Right renal cortex interstitium (tissue), 3 donors: ENCODE results near the gene YTHDC1. TPM values are rescaled to one million over a fixed set of nuclear protein-coding genes. Genes with fewer than 3 reads are reported as not detected.
A peak's percentile ranks its signal among the peaks of the same experiment; 100 is the strongest.
"Not testable (repeated sequence)": the region's sequence is repeated elsewhere in the genome, so short reads cannot be mapped to it uniquely, and the experiment has no call there.

ENCODE experiments used
- DNase-seq, 3 donors: peaks; one replicate each; pipeline ENCODE4 v3.0.0-alpha.2; 2013; ENCODE audit warnings: low read depth in 3 of 3, low spot score in 2 of 3
- polyA plus RNA-seq, 3 donors: library from polyadenylated mRNA; unstranded; fragments of 120-200 nt; gene quantifications; one replicate each; pipeline ENCODE4 v1.2.1, GENCODE V29; 2013; ENCODE audit not compliant: insufficient read length in 3 of 3

YTHDC1 gene
- polyA plus RNA-seq, 3 donors: 175 to 187 (median 181) TPM

DNA sequence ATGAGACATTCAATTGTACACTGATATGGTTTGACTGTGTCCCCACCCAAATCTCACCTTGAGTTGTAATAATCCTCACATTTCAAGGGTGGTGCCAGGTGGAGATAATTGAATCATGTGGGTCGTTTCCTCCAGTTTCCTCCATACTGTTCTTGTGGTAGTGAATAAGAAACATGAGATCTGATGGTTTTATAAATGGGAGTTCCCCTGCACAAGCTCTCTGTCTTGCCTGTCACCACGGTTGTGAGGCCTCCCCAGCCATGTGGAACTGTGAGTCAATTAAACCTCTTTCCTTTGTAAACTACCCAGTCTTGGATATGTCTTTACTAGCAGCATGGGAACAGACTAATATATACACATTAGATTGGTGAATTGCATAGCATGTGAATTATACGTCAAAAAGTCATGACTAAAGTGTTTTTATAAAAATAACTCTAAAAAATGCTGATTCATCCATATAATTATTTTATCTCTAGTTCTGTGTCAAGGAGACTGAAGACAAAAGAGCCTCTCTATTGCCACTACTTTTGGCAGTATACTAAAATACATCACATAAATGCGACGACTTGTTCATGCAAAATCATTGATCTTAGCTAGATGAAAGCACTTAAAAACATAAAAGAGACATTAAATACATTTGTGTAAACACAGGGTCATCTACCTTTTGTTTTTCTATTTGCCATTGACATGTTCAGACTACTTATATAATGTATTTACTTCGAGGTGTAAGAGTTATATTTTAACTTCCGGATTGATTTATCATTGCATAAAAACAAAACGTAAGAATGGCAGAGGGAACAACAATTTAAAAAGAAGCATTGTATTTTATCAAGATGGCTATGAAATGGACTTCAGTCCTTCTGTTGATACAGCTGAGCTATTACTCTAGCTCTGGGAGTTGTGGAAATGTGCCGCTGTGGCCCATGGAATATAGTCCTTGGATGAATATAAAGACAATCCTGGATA, 50.1 kb downstream of the YTHDC1 start:
- no peak for DNase-seq

DNA sequence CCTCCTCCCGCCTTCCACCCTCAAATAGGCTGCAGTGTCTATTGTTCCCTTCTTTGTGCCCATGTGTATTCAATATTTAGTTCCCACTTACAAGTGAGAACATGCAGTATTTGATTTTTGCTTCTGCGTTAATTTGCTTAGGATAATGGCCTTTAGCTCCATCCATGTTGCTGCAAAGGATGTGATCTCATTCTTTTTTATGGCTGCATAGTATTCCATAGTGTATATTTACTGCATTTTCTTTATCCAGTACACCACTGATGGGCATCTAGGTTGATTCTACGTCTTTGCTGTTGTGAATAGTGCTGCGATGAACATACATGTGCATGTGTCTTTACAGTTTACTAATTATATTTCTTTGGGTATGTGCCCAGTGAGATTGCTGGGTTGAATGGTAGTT, 52.8 kb downstream of the YTHDC1 start:
- DNase-seq: no peak

DNA sequence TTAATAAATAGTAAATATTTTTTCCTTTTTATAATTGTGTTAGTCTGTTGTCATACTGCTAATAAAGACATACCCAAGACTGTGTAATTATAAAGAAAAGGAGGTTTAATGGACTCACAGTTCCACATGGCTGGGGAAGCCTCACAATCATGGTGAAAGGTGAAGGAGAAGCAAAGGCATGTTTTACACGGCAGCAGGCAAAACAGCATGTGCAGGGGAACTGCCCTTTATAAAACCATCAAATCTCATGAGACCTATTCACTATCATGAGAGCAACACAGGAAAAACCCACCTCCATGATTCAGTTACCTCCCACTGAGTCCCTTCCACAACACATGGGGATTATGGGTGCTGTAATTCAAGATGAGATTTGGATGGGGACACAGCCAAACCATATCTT, 58.6 kb downstream of the YTHDC1 start:
- DNase-seq: no peak

DNA sequence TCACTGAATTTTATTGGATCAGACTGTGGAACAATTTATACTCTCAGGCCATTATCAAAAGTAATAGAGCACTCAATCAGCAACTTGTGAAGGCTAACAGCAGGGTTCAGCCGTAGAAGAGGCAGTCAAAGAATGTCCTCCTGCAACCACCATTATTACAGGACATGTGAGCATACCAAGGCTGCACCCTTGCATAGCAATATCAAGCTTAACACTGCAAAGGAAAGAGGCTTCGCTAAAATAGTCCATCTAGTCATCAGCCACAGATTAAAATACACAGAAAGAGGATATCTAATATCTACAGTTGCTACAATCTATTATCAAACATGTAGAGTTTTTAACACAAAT, 61.5 kb downstream of the YTHDC1 start:
- DNase-seq: no peak

DNA sequence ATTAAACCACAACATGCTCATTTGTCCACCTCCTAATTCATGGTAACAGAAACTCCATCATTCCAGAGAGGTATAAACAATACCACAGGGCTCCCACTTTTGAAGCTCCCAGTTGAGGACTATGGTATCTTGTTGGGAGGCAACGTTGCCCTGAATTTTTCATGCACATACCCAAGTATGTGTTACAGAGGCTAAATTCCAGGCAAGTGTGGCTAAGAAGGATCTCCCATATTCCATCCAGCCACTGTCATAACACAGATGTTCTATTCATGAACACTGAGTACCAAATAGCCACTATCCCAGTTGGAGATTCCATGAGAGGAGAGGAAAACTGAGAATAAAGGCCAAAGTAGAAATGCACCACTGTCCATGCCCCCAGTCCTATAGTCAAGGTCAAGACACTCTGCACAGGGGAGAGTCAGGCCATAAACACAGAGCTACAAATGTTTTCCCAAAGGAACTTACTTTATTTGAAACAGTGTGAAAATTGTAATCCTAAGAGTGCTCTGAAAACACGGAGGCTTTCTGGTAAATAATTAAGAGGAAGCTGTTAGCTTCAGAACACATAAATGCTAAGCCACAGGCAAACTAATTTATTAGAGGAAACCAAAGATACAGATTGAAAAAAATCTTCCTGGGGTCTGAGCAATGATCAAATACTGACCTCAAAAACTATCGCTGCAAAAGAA, 62.0 kb downstream of the YTHDC1 start:
- no peak for DNase-seq

DNA sequence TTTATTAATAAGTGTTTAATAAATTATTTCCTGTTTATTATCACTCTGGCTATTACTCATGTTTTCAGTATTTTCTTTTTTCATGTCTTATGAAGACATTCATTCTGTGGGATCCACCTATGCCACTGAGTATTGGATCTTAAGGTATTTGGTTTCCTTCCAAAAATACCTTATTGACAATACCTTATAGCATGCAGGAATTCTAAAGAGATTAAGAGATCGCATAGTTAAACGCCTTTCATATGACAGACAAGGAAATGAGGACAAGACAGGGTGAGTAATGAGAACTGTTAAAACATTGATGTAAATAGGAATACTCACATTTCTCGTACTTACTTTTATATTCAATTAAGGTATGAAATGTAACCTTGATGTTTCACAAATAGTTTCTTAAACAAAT, 66.2 kb downstream of the YTHDC1 start:
- no peak for DNase-seq

DNA sequence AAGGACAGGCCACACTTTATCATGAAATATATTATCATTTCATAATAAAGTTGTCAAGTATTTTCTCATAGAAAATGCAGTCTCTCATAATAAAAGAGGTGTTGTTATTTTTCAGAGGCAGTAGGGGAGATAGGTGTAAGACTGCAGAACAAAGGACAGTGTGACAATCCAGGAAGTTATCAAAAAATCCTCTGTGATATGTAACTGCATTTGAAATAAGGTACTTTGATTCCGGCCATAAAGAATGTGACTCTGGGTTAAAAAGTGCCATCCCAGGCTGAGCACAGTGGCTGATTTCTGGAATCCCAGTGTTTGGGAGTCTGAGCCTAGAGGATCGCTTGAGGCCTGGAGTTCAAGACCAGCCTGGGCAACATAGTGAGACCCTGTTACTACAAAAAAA, 66.8 kb downstream of the YTHDC1 start:
- DNase-seq: no peak

DNA sequence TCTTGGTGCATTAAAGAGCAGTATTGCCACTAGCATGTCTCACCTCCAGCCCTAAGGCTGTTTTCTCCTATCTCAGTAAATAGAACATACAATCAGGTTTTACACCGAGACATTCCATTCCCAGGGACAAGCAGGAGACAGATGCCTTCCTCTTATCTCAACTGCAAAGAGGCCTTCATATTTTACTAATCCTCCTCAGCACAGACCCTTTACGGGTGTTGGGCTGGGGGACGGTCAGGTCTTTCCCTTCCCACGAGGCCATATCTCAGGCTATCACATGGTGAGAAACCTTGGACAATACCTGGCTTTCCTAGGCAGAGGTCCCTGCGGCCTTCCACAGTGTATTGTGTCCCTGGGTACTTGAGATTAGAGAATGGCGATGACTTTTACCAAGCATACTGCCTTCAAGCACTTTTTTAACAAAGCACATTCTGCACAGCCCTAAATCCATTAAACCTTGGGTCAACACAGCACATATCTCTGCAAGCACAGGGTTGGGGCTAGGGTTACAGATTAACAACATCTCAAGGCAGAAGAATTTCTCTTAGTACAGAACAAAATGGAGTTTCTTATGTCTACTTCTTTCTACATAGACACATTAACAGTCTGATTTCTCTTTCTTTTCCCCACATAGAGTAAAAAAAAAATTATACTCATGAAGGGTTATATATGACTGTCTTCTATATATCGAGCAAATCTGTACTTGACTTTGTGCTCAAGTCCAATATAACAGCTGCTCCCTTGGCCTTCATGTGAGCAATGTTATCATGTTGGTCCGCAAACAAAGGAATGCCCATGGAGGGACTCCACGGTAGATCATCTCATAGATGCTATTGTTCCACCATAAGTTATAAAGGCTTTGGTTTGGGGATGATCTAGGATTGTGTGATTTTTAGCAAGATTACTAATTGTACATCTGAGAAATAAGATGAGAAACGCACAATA, 67.8 kb downstream of the YTHDC1 start:
- not testable (repeated sequence) for DNase-seq

DNA sequence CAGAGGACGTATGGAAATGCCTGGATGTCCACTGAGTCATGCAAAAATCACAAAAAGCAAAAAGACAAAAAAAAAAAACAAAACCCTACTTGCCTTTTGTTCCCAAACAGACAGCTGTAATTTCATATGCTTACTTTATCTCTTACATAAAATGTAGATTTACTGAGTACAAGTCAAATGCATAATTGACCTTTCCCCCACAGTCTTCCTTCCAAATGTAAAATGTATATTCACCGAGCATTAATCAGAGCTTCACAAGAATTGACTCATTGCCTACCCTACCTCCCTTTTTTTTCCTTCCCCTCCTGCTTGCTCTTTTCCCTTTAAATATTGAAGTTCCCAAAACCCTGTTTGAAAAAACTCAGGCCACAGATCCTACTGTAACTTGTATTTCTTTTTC, 71.9 kb downstream of the YTHDC1 start:
- DNase-seq: no peak

DNA sequence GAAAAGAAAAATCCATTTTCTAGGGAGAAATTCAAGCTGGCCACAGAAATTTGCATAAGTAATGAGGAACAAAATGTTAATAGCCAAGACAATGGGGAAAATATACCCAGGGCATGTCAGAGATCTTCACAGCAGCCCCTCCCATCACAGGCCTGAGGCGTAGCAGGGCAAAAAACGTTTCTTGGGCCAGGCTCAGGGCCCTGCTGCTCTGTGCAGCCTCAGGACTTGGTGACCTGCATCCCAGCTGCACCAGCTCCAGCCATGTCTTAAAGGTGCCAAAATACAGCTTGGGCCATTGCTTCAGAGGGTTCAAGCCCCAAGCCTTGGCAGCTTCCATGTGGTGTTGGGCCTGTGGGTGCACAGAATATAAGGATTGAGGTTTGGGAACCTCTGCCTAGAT, 72.3 kb downstream of the YTHDC1 start:
- DNase-seq: no peak

DNA sequence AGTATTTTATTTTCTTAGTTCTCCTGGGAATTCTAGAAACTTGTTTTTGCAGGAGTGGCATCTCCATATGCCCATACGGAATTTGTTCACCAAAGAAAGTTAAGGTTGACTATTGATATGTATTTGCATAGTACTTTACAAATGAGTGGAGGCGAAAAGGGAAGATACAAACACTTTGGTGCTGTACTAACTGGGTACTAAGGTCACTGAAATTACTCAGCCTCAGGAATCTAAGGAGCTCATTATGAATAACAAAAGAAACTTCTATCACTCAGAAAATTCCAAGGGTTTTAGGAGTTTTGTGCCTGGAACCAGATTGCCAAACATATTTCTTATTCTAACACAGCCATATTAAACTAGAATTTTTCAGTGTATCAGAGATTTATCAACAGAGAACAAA, 77.0 kb downstream of the YTHDC1 start:
- no peak for DNase-seq

DNA sequence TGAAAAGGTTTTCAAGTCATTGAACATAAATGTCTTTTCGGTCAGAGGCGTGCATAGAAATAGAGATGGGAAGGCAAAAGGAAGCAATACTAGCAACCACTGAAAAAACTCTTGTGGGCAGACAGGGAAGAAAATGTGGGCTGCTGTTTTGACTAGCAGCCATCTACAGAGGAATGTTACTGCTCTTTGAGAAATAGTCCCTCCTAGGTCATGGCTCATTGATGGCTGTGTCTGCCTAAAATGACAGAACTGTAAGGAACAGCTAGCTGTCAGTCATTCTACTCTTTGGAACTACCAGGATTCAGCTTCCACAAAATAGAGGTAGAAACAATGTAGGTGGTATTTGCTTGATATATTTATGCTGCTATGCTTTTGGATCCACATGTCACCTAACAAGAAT, 77.5 kb downstream of the YTHDC1 start:
- DNase-seq: no peak

DNA sequence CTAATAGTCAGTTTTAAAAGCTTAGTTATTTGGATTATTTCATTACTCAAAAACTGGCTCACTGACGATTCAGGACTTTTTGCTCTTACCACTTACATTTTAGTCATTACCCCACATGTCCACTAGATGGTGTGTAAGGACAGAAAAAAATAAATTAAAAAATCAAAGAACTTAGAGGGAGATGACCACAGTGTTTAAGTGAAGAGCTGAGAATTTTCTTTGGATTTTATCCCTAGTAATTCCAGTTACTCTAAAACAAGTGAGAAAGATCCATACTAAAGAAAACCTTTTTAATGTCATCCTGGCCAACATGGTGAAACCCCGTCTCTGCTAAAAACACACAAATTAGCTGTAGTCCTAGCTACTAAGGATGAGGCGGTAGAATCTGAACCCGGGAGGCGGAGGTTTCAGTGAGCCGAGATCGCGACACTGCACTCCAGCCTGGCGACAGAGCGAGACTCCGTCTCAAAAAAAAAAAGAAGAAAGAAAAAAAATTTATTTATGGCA, 78.0 kb downstream of the YTHDC1 start:
- peak; percentile 33 to 44 (median 40) for DNase-seq

DNA sequence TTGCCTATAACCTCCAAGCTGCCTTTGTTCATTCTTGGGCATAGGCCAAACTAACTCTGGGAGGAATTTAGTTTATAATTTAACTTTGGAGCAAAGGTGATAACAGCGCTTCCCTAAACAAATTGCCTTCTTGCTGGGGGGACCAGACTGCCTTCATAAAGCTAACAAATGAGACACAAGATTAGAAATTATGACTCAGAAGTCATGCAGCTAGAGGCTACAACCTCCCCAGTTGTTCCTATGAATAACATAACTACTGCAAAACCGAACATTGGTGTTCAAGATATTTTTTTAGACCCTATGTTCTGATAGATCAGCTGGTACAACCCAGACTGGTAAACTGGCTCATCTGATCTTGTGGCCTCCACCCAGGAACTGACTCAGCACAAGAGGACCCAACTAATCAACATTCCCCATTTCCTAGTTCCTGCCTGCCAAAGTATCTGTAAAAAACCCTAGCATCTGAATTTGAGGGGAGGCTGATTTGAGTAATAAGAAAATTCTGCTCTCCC, 82.4 kb downstream of the YTHDC1 start:
- no peak for DNase-seq

DNA sequence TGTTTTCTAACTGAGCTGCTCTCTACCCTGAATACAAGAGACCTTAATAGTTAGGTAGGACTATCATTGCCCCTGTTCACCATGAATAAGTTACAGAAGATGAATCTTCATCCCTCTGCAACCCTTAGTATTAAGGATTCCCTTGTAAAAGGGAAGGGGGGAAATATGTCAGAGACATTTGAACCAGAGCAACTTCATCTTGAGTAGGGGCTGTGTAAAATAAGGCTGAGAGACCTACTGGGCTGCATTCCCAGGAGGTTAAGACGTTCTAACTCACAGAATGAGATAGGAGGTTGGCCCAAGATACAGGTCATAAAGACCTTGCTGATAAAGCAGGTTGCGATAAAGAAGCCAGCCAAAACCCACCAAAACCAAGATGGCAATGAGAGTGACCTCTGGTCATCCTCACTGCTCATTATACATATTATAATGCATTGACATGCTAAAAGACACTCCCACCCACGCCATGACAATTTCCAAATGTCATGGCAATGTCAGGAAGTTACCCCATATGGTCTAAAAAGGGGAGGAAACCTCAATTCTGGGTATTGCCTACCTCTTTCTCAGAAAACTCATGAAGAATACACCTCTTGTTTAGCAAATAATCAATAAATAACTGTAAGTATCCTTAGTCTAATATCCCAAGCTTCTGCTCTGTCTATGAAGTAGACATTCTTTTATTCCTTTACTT, 84.9 kb downstream of the YTHDC1 start:
- DNase-seq: no peak

Other genes starting within 250 kb of the YTHDC1 start
- not detected for gene TMPRSS11F, start 220.2 kb downstream of the YTHDC1 start, polyA plus RNA-seq
- not detected for gene TMPRSS11B, start 104.4 kb downstream of the YTHDC1 start, polyA plus RNA-seq
- gene TMPRSS11E, start 97.4 kb upstream of the YTHDC1 start, polyA plus RNA-seq: under 1 TPM in 2 of 3 donors, not detected in 1; 0.10 to 0.11 TPM
- not detected for gene UGT2B17, start 226.2 kb upstream of the YTHDC1 start, polyA plus RNA-seq